GM23338 (cell line): ENCODE measurements around the gene SNX5. TPM values are rescaled to one million over a fixed set of nuclear protein-coding genes. Genes with fewer than 3 reads are reported as not detected.
A peak's percentile ranks its signal among the peaks of the same experiment; 100 is the strongest.

Experiments used
- ATAC-seq: fragments of 200-7000 bp; cut with Tn5 transposase; 3 replicates; pipeline ENCODE4 v1.9.1; 2020
- DNase-seq: peaks from one replicate; pipeline ENCODE4 v3.0.0-alpha.2; 2015; ENCODE audit warnings: low spot score
- H2AFZ ChIP-seq: fragments of 200-600 bp; sonication (generic); 2 replicates; pipeline ENCODE4 v1.8.0; 2016; ENCODE audit warnings: antibody characterized with exemption, mild to moderate bottlenecking, moderate library complexity
- H3F3A ChIP-seq: fragments of 200-600 bp; sonication (generic); replicated peaks from 2 replicates; pipeline ENCODE4 v1.8.0; 2017; ENCODE audit warnings: antibody characterized with exemption, mixed run types, low read depth
- H3K27ac ChIP-seq: fragments of 200-600 bp; sonication (generic); 2 replicates; pipeline ENCODE4 v1.6.1; 2016; ENCODE audit warnings: low read depth
- H3K27me3 ChIP-seq: fragments of 200-600 bp; sonication (generic); 2 replicates; pipeline ENCODE4 v1.8.0; 2016; ENCODE audit warnings: mild to moderate bottlenecking, mixed run types, moderate library complexity; ENCODE audit not compliant: insufficient read depth
- H3K36me3 ChIP-seq: fragments of 200-600 bp; sonication (generic); 2 replicates; pipeline ENCODE4 v1.8.0; 2016; ENCODE audit warnings: mild to moderate bottlenecking; ENCODE audit not compliant: insufficient read depth
- H3K4me1 ChIP-seq: fragments of 200-600 bp; sonication (generic); 2 replicates; pipeline ENCODE4 v1.8.0; 2016; ENCODE audit warnings: mild to moderate bottlenecking, moderate library complexity; ENCODE audit not compliant: insufficient read depth
- H3K4me2 ChIP-seq: fragments of 200-600 bp; sonication (generic); 2 replicates; pipeline ENCODE4 v1.7.1; 2017; ENCODE audit warnings: mixed run types
- H3K4me3 ChIP-seq: fragments of 200-600 bp; sonication (generic); 2 replicates; pipeline ENCODE4 v1.6.1; 2016; ENCODE audit warnings: mixed run types
- H3K79me2 ChIP-seq: fragments of 200-600 bp; sonication (generic); replicated peaks from 2 replicates; pipeline ENCODE4 v1.8.0; 2017; ENCODE audit warnings: mild to moderate bottlenecking; ENCODE audit not compliant: insufficient read depth
- H3K9me2 ChIP-seq: fragments of 200-600 bp; sonication (generic); 2 replicates; pipeline ENCODE4 v1.8.0; 2017; ENCODE audit not compliant: insufficient read depth
- H4K20me1 ChIP-seq: fragments of 200-600 bp; sonication (generic); replicated peaks from 2 replicates; pipeline ENCODE4 v1.8.0; 2017; ENCODE audit warnings: mild to moderate bottlenecking; ENCODE audit not compliant: insufficient read depth
- H3K27ac Mint-ChIP-seq: 2 replicates; pipeline ENCODE4 v1.8.0; 2020; ENCODE audit warnings: inconsistent platforms, mild to moderate bottlenecking, moderate library complexity, mixed read lengths
- H3K27me3 Mint-ChIP-seq: 3 replicates; pipeline ENCODE4 v1.8.0; 2022; ENCODE audit warnings: low read depth, mild to moderate bottlenecking, moderate library complexity, mixed read lengths, inconsistent platforms; ENCODE audit not compliant: insufficient read depth, poor library complexity
- H3K36me3 Mint-ChIP-seq: 3 replicates; pipeline ENCODE4 v1.8.0; 2021; ENCODE audit warnings: low read depth, mild to moderate bottlenecking, inconsistent platforms, moderate library complexity, mixed read lengths
- H3K4me1 Mint-ChIP-seq: 3 replicates; pipeline ENCODE4 v1.8.0; 2020; ENCODE audit warnings: mild to moderate bottlenecking, inconsistent platforms, mixed read lengths
- H3K4me3 Mint-ChIP-seq: 3 replicates; pipeline ENCODE4 v1.8.0; 2021; ENCODE audit warnings: moderate library complexity, mild to moderate bottlenecking, inconsistent platforms, mixed read lengths
- H3K9me3 Mint-ChIP-seq: 3 replicates; pipeline ENCODE4 v1.8.0; 2020; ENCODE audit warnings: moderate library complexity, mild to moderate bottlenecking, inconsistent platforms, mixed read lengths
- CREB1 ChIP-seq: fragments of 250-450 bp; sonication (Bioruptor Pico); IDR thresholded peaks from 2 replicates; pipeline ENCODE4 v1.5.0; 2020; ENCODE audit warnings: low read depth, mild to moderate bottlenecking, moderate library complexity
- ETS1 ChIP-seq: IDR thresholded peaks from 2 replicates; pipeline ENCODE4 v1.6.1; 2016; ENCODE audit warnings: antibody characterized with exemption
- EZH2 ChIP-seq: fragments of 200-600 bp; sonication (generic); IDR thresholded peaks from one replicate; pipeline ENCODE4 v1.8.0; 2017; ENCODE audit warnings: antibody characterized with exemption, mild to moderate bottlenecking, low read depth; ENCODE audit not compliant: unreplicated experiment
- EZH2phosphoT487 ChIP-seq: fragments of 200-600 bp; sonication (generic); IDR thresholded peaks from one replicate; pipeline ENCODE4 v1.8.1; 2018; ENCODE audit warnings: antibody characterized with exemption; ENCODE audit not compliant: unreplicated experiment
- JUNB ChIP-seq: IDR thresholded peaks from one replicate; pipeline ENCODE4 v1.6.1; 2016; ENCODE audit warnings: antibody characterized with exemption; ENCODE audit not compliant: unreplicated experiment
- NANOG ChIP-seq: IDR thresholded peaks from 2 replicates; pipeline ENCODE4 v1.6.1; 2016; ENCODE audit warnings: antibody characterized with exemption, borderline replicate concordance
- POLR2AphosphoS5 ChIP-seq: IDR thresholded peaks from 2 replicates; pipeline ENCODE4 v1.6.1; 2016; ENCODE audit warnings: antibody characterized with exemption, low read depth
- REST ChIP-seq: IDR thresholded peaks from one replicate; pipeline ENCODE4 v1.6.1; 2018; ENCODE audit warnings: antibody characterized with exemption; ENCODE audit not compliant: unreplicated experiment
- STAT1 ChIP-seq: IDR thresholded peaks from one replicate; pipeline ENCODE4 v1.6.1; 2016; ENCODE audit warnings: antibody characterized with exemption; ENCODE audit not compliant: unreplicated experiment
- ZNF331 ChIP-seq: fragments of 250-450 bp; sonication (Bioruptor Pico); IDR thresholded peaks from 2 replicates; pipeline ENCODE4 v1.5.0; 2020; ENCODE audit warnings: low read depth, mild to moderate bottlenecking, moderate library complexity
- polyA plus RNA-seq: library from polyadenylated mRNA; unstranded; fragments of >200 nt; fragmentation: Nextera tagmentation; extraction: Ambion mirVana; gene quantifications from 2 replicates; pipeline ENCODE4 v1.2.1, GENCODE V29; 2016
- total RNA-seq: library from RNA; depleted of rRNA; stranded (reverse); fragments of >200 nt; shearing (Covaris generic); gene quantifications from 2 replicates; pipeline ENCODE4 v1.2.3, GENCODE V29; 2014
- TF ChIP-seq, protein P1 (sequence below), 2 experiments: fragments of 200-600 bp in 1 of 2; sonication (generic) in 1 of 2; conservative IDR thresholded peaks; 2 replicates each; pipeline versions ENCODE4 v1.5.1 to v1.6.1; 2016 to 2017; ENCODE audit warnings: antibody characterized with exemption in 2 of 2, low read depth in 2 of 2, mild to moderate bottlenecking in 2 of 2, moderate library complexity in 1 of 2
- TF ChIP-seq, protein P2 (sequence below): fragments of 250-450 bp; sonication (Bioruptor Pico); IDR thresholded peaks from 2 replicates; pipeline ENCODE4 v1.5.0; 2020; ENCODE audit warnings: mild to moderate bottlenecking, moderate library complexity

Gene SNX5
- total and polyA plus RNA-seq, 2 experiments from 2014 or later: 167 to 287 TPM

DNA sequence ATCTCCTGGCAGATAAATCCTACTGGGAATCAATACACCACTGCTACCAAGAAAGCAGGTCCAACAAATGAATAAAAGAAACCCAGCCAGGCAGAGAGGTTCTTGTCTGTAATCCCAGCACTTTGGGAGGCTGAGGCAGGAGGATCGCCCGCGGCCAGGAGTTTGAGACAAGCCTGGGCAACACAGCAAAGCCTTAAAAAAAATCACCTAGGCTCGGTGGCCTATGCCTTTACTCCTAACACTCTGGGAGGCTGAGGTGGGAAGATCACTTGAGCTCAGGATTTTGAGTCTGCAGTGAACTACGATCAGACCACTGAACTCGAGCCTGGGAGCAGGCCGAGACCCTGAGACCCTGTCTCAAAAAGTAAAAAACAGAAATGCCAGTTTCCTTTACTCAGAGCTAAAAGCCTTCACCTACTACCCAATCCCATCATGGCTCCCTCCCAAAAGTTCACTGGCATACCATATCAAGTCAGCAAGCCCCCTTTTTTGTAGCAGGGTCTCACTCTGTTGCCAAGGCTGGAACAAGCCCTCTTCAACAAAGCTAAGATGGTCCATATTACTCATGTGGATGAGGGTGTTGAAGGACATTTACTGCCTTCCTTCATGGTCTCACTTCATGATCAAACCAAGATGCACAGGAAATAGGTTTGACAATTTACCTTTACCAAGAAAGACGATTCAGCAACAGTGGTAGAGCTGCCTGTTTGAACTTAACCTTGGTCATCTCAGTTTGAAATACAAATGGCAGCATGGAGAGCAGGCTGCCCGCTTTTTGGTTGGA is 5.3 kb downstream of the SNX5 start (continued):
- no peak for TF ChIP-seq EZH2

GRCh38 chr20:17961587-17961940 is 7.0 kb downstream of the SNX5 start:
- Mint-ChIP-seq H3K27ac (no peak overlapping the region; the same call in 1 of the 2 replicates), H3K4me3 (peak overlapping the region; percentile 39; the same call in 2 of the 3 replicates), H3K4me1 (peaks cover 76% of the 10 kb centered on the region), H3K27me3 (peaks cover 10% of the 10 kb centered on the region), H3K36me3 (peaks cover 75% of the 10 kb centered on the region), H3K9me3 (no peaks in the 10 kb centered on the region; the same call in 2 of the 3 replicates)
- Histone ChIP-seq H2AFZ (no peak overlapping the region), H3K9me2 (no peaks in the 10 kb centered on the region), H3K4me3 (peak overlapping the region; percentile 27), H3K4me2 (peak overlapping the region; percentile 42; the same call in 1 of the 2 replicates), H3K79me2 (peaks cover 100% of the 10 kb centered on the region), H4K20me1 (peaks cover 95% of the 10 kb centered on the region), H3K4me1 (peaks cover 72% of the 10 kb centered on the region), H3K27ac (peak overlapping the region; percentile 43), H3K36me3 (no peaks in the 10 kb centered on the region), H3K27me3 (no peaks in the 10 kb centered on the region), H3F3A (0 out of 2 replicates have a peak, but pooled peaks cover 3% of the 10 kb centered on the region)
- no peak for DNase-seq
- ATAC-seq: no peak
- TF ChIP-seq NANOG: no peak
- no peak for TF ChIP-seq ZNF331 (CRISPR knock-in tag)
- TF ChIP-seq REST: no peak
- no peak for TF ChIP-seq POLR2AphosphoS5
- no peak for TF ChIP-seq CREB1 (CRISPR knock-in tag)
- TF ChIP-seq STAT1: no peak
- no peak for TF ChIP-seq ETS1
- no peak for TF ChIP-seq EZH2
- TF ChIP-seq, protein P1, sequence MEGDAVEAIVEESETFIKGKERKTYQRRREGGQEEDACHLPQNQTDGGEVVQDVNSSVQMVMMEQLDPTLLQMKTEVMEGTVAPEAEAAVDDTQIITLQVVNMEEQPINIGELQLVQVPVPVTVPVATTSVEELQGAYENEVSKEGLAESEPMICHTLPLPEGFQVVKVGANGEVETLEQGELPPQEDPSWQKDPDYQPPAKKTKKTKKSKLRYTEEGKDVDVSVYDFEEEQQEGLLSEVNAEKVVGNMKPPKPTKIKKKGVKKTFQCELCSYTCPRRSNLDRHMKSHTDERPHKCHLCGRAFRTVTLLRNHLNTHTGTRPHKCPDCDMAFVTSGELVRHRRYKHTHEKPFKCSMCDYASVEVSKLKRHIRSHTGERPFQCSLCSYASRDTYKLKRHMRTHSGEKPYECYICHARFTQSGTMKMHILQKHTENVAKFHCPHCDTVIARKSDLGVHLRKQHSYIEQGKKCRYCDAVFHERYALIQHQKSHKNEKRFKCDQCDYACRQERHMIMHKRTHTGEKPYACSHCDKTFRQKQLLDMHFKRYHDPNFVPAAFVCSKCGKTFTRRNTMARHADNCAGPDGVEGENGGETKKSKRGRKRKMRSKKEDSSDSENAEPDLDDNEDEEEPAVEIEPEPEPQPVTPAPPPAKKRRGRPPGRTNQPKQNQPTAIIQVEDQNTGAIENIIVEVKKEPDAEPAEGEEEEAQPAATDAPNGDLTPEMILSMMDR (conservative IDR thresholded peaks at IDR 0.05; ENCODE audit: low read depth in 2 of 2): no peak
- TF ChIP-seq, protein P2, sequence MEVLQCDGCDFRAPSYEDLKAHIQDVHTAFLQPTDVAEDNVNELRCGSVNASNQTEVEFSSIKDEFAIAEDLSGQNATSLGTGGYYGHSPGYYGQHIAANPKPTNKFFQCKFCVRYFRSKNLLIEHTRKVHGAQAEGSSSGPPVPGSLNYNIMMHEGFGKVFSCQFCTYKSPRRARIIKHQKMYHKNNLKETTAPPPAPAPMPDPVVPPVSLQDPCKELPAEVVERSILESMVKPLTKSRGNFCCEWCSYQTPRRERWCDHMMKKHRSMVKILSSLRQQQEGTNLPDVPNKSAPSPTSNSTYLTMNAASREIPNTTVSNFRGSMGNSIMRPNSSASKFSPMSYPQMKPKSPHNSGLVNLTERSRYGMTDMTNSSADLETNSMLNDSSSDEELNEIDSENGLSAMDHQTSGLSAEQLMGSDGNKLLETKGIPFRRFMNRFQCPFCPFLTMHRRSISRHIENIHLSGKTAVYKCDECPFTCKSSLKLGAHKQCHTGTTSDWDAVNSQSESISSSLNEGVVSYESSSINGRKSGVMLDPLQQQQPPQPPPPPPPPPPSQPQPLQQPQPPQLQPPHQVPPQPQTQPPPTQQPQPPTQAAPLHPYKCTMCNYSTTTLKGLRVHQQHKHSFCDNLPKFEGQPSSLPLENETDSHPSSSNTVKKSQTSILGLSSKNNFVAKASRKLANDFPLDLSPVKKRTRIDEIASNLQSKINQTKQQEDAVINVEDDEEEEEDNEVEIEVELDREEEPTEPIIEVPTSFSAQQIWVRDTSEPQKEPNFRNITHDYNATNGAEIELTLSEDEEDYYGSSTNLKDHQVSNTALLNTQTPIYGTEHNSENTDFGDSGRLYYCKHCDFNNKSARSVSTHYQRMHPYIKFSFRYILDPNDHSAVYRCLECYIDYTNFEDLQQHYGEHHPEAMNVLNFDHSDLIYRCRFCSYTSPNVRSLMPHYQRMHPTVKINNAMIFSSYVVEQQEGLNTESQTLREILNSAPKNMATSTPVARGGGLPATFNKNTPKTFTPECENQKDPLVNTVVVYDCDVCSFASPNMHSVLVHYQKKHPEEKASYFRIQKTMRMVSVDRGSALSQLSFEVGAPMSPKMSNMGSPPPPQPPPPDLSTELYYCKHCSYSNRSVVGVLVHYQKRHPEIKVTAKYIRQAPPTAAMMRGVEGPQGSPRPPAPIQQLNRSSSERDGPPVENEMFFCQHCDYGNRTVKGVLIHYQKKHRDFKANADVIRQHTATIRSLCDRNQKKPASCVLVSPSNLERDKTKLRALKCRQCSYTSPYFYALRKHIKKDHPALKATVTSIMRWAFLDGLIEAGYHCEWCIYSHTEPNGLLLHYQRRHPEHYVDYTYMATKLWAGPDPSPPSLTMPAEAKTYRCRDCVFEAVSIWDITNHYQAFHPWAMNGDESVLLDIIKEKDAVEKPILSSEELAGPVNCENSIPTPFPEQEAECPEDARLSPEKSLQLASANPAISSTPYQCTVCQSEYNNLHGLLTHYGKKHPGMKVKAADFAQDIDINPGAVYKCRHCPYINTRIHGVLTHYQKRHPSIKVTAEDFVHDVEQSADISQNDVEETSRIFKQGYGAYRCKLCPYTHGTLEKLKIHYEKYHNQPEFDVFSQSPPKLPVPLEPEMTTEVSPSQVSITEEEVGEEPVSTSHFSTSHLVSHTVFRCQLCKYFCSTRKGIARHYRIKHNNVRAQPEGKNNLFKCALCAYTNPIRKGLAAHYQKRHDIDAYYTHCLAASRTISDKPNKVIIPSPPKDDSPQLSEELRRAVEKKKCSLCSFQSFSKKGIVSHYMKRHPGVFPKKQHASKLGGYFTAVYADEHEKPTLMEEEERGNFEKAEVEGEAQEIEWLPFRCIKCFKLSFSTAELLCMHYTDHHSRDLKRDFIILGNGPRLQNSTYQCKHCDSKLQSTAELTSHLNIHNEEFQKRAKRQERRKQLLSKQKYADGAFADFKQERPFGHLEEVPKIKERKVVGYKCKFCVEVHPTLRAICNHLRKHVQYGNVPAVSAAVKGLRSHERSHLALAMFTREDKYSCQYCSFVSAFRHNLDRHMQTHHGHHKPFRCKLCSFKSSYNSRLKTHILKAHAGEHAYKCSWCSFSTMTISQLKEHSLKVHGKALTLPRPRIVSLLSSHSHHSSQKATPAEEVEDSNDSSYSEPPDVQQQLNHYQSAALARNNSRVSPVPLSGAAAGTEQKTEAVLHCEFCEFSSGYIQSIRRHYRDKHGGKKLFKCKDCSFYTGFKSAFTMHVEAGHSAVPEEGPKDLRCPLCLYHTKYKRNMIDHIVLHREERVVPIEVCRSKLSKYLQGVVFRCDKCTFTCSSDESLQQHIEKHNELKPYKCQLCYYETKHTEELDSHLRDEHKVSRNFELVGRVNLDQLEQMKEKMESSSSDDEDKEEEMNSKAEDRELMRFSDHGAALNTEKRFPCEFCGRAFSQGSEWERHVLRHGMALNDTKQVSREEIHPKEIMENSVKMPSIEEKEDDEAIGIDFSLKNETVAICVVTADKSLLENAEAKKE (CRISPR knock-in tag): no peak
- TF ChIP-seq JUNB: no peak
- TF ChIP-seq EZH2phosphoT487: no peak
